ENCODE results near the gene KCNE3.
"Not testable (repeated sequence)": the region's sequence is repeated elsewhere in the genome, so short reads cannot be mapped to it uniquely, and the experiment has no call there.

The KCNE3 gene

GRCh38 chr11:74434528-74434927 is 32.8 kb downstream of the KCNE3 start:
- Mint-ChIP-seq H3K27me3 (no peaks in the 10 kb centered on the region), H3K4me1 (no peaks in the 10 kb centered on the region), H3K27ac (no peak overlapping the region), H3K4me3 (no peak overlapping the region), H3K9me3 (peaks cover 0 to 3% of the 10 kb centered on the region in 2 donors)
- ATAC-seq (no peak), DNase-seq (no peak)

GRCh38 chr11:74429205-74429604 is 38.1 kb downstream of the KCNE3 start:
- Mint-ChIP-seq H3K9me3 (peaks cover 0 to 1% of the 10 kb centered on the region in 2 donors), H3K4me3 (no peak overlapping the region), H3K4me1 (no peaks in the 10 kb centered on the region), H3K27me3 (no peaks in the 10 kb centered on the region), H3K27ac (no peak overlapping the region)
- DNase-seq: no peak
- ATAC-seq: no peak

- ATAC-seq (no peak), DNase-seq (no peak)
- Mint-ChIP-seq H3K4me3 (no peak overlapping the region), H3K4me1 (no peaks in the 10 kb centered on the region), H3K27ac (no peak overlapping the region), H3K27me3 (no peaks in the 10 kb centered on the region), H3K9me3 (peaks cover 0 to 8% of the 10 kb centered on the region in 2 donors)
Observed at GRCh38 chr11:74427384-74427886, 39.9 kb downstream of the KCNE3 start.

GRCh38 chr11:74425100-74425499 is 42.2 kb downstream of the KCNE3 start:
- no peak for DNase-seq
- no peaks in the 10 kb centered on the region for H3K4me1 Mint-ChIP-seq
- H3K27me3 Mint-ChIP-seq: no peaks in the 10 kb centered on the region
- ATAC-seq: no peak
- H3K27ac Mint-ChIP-seq: no peak overlapping the region
- H3K9me3 Mint-ChIP-seq: peaks cover 0 to 8% of the 10 kb centered on the region in 2 donors
- H3K4me3 Mint-ChIP-seq: no peak overlapping the region

GRCh38 chr11:74418509-74418895 is 48.8 kb downstream of the KCNE3 start:
- H3K4me1 Mint-ChIP-seq: peaks cover 31% of the 10 kb centered on the region
- peak overlapping the region; percentile 27 to 38 for H3K4me3 Mint-ChIP-seq
- H3K27ac Mint-ChIP-seq: peak overlapping the region in 1 of 2 donors; percentile 93
- H3K27me3 Mint-ChIP-seq: no peaks in the 10 kb centered on the region
- peaks cover 0 to 5% of the 10 kb centered on the region in 2 donors for H3K9me3 Mint-ChIP-seq
- DNase-seq: no peak
- peak; percentile 59 for ATAC-seq

- Mint-ChIP-seq H3K27ac (peak overlapping the region; percentile 36 to 96), H3K9me3 (peaks cover 0 to under 1% of the 10 kb centered on the region in 2 donors), H3K4me1 (peaks cover 34% of the 10 kb centered on the region), H3K4me3 (peak overlapping the region; percentile 15 to 25), H3K27me3 (no peaks in the 10 kb centered on the region)
- ATAC-seq (peak; percentile 67), DNase-seq (peak in 1 of 2 donors; percentile 18)
Observed at GRCh38 chr11:74417860-74418508, 49.4 kb downstream of the KCNE3 start.

- ATAC-seq (peak; percentile 73), DNase-seq (peak in 1 of 2 donors; percentile 17)
- no peaks in the 10 kb centered on the region for H3K27me3 Mint-ChIP-seq
- no peaks in the 10 kb centered on the region for H3K9me3 Mint-ChIP-seq
- peak overlapping the region; percentile 36 to 96 for H3K27ac Mint-ChIP-seq
- peaks cover 38% of the 10 kb centered on the region for H3K4me1 Mint-ChIP-seq
- peak overlapping the region; percentile 10 to 25 for H3K4me3 Mint-ChIP-seq
Observed at GRCh38 chr11:74417379-74417804, 50.0 kb downstream of the KCNE3 start.

GRCh38 chr11:74416974-74417373 is 50.4 kb downstream of the KCNE3 start:
- not testable (repeated sequence) for H3K27me3 Mint-ChIP-seq, DNase-seq, H3K9me3 Mint-ChIP-seq, ATAC-seq
- Mint-ChIP-seq H3K4me1 (peaks cover 38% of the 10 kb centered on the region), H3K4me3 (peak overlapping the region in 1 of 2 donors; percentile 58), H3K27ac (peak overlapping the region; percentile 79 to 87)

- H3K4me3 Mint-ChIP-seq: no peak overlapping the region
- ATAC-seq: no peak
- H3K9me3 Mint-ChIP-seq: no peaks in the 10 kb centered on the region
- H3K4me1 Mint-ChIP-seq: peaks cover 26% of the 10 kb centered on the region
- no peak for DNase-seq
- peak overlapping the region in 1 of 2 donors; percentile 12 for H3K27ac Mint-ChIP-seq
- no peaks in the 10 kb centered on the region for H3K27me3 Mint-ChIP-seq
Observed at GRCh38 chr11:74412733-74413359, 54.5 kb downstream of the KCNE3 start.

GRCh38 chr11:74412321-74412720 is 55.0 kb downstream of the KCNE3 start:
- Mint-ChIP-seq H3K27me3 (peaks cover 1% of the 10 kb centered on the region), H3K4me1 (peaks cover 21% of the 10 kb centered on the region), H3K27ac (no peak overlapping the region), H3K4me3 (no peak overlapping the region), H3K9me3 (no peaks in the 10 kb centered on the region)
- ATAC-seq (no peak), DNase-seq (no peak)

- no peak overlapping the region for H3K4me3 Mint-ChIP-seq
- ATAC-seq: no peak
- peaks cover 7% of the 10 kb centered on the region for H3K4me1 Mint-ChIP-seq
- no peaks in the 10 kb centered on the region for H3K9me3 Mint-ChIP-seq
- no peak for DNase-seq
- H3K27me3 Mint-ChIP-seq: peaks cover 5% of the 10 kb centered on the region
- no peak overlapping the region for H3K27ac Mint-ChIP-seq
Observed at GRCh38 chr11:74409633-74410032, 57.7 kb downstream of the KCNE3 start.
